HG03025 (cell line): Measurements from ENCODE around the gene RNF208.
A peak's percentile ranks its signal among the peaks of the same experiment; 100 is the strongest.

Source experiments
- ATAC-seq: cut with Tn5 transposase; IDR thresholded peaks from one replicate; pipeline ENCODE4 v1.9.1; 2021; ENCODE audit warnings: mild to moderate bottlenecking, moderate library complexity; ENCODE audit not compliant: unreplicated experiment, low FRiP score

Gene RNF208

GRCh38 chr9:137215196-137215986, 6.6 kb downstream of the RNF208 start:
- no peak for ATAC-seq

- no peak for ATAC-seq
These were observed 7.4 kb downstream of the RNF208 start for GRCh38 chr9:137214620-137215019.

DNA sequence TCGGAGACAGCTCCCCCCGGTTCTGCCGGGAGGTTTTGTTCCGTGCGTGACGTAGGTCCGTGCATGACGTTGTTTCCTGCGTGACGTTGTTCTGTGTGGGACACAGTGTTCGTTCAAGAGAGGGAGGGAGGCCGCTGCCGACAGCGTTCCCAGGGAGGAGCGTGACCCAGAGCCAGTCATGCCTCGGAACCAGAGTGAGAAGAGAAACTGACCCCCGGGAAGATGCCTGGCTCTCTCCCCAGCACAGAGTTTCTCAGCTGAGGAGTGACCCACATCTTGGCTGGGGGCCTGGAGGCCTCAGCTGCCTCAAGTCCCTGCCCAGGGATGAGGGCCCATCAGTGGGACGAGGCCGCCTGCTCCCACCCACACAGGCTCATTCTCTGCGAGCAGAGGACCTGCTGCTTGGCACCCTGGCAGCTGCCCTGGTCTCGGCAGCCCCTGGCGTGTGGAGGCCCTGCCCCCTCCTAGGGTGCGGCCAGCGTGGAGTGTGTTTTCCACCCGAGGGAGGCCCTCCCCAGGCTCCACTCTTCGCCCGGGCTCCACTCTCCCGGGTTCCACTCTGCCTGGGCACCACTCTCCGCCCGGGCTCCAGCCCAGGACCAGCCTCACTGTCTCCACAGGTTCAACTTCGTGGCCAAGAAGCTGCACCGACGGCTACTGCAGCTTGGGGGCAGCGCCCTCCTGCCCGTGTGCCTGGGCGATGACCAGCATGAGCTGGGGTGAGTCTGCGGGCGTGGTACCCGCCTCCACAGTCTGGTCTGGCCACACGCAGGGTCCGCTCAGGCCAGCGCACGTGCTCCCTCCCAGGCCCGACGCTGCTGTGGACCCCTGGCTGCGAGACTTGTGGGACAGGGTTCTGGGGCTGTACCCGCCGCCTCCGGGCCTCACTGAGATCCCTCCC, 8.6 kb downstream of the RNF208 start:
- no peak for ATAC-seq

DNA sequence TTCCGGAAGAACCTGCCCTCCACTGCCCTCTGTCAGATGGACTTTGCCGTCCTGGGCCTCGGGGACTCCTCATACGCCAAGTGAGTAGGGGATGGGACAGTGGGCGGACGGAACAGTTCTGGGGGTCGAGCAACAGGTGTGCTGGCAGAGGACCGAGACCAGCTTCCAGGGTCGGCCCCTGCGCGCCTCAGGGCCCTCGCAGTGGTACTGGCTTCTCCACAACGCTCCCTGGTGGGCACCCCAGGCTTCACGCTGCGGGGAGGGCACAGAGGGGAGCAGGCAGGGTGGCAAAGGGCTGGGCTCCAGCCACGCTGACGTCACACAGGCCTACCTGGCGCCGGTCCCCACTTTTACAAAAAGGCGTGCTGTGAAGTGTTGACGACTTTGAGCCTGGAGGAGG, 9.5 kb downstream of the RNF208 start:
- ATAC-seq, result no peak

- no peak for ATAC-seq
These were observed 10.5 kb downstream of the RNF208 start for GRCh38 chr9:137211532-137211931.

DNA sequence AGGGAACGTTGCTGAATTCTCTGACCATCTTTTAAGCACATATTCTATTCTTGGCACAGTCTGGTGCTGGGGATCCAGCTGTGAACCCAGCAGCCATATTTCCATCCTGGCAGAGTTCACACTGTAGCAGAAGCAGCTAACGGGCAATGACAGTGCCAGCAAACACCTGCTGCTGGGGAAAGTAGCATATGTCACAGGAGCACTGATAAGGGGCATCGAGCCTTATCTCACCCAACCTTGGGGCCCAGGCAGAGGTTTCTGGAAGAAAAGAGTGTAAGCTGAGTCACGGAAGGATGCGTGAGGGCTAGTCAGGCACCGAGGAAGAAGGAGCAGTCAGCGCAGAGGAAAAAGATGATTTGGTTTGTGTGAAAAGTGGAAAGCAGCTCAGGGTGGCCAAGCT, 15.4 kb downstream of the RNF208 start:
- no peak for ATAC-seq

GRCh38 chr9:137205126-137206069, 16.6 kb downstream of the RNF208 start, which contains the start of the genes NDOR1 and TMEM203:
Gene NDOR1 (plus strand): TSS chr9:137205700. CDS start chr9:137205778, 78 bp downstream.
Gene TMEM203 (minus strand): TSS chr9:137205648. CDS start chr9:137205414, 234 bp downstream.
- ATAC-seq, result no peak

- ATAC-seq, result no peak
These were observed 17.3 kb downstream of the RNF208 start for GRCh38 chr9:137204731-137205125.

DNA sequence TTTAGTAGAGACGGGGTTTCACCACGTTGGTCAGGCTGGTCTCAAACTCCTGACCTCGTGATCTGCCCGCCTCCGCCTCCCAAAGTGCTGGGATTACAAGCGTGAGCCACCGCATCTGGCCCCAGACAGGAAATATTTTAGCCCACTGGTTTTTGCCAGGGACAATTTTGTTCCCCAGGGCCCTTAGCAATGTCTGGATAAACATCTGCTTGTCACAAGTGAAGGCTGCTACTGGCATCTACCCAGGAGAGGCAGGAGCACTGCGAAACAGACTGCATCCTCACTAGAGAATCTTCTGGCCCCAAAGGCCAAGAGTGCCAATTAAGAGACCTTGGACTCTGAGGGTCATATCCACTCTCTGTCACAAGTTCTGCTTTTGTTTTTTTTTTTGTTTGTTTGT, 19.1 kb downstream of the RNF208 start:
- no peak for ATAC-seq

DNA sequence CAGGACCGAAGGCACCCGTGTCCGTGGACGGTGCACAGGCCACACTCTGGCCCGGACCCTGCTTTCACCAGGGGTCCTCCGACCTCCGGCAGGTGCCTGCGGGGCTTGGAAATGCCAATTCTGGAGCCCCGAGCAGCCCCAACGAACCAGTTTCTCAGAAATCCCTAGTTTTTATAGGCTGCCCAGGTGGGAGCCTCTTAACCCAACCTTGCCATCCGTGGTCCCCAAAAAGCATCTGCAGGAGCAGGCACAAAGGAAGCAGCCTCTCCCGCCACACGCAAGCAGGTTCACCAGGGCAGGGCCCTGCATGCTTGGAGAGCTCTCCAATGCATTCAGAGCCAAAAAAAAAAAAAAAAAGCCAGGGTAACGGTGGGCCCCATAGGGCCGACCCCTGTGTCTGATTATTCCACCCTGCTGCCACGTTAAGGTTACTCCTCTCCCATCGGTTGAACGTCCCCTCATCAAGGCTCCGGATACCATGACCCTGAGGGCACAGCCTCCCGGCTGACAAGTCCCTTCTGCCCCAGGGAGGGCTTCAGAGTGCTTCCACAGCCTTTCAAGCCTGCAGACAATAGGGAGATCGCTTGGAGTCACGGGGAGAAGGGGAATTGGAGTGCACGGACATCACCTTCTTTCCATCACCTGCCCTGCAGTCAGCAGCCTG, 20.7 kb downstream of the RNF208 start:
- ATAC-seq, result no peak

- ATAC-seq, result peak; percentile 73
These were observed 21.5 kb downstream of the RNF208 start, which contains the start of gene TPRN for GRCh38 chr9:137200311-137201204. Gene TPRN (minus strand): TSS chr9:137200741. CDS start chr9:137200711, 30 bp downstream.

DNA sequence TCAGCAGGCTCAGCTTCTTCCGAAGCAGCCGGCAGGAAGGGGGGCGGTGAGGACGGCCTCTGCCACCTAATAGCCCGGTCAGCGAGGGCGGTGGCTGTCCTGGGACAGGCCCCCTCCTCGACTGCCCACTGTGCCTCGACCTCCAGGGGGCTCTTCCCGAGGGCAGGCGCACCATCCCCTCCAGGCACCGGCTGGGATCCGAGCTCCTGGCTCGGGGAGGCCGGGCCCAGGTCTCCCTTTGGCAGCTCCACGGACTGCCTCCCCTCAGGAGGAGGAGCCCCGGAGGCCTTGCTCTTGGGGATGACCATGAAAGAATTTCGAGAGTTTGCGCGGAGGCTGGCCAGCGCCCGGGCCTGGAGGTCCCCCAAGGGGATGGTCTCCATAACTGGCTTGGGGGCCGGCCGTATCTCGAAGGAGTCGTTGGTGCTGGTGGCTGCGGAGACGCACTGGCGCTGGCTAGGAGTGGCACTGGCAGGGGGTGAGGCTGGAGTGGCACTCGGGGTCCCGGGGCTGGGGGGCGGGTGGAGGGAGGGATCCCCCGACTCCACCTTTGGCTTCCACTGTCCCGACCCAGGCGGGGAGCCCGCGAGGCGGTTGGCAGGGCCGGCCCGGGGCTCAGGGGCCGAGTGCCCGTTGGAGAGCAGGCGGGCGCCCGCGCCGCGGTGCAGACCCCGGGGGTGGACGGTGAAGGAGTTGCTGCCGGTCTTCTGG, 22.5 kb downstream of the RNF208 start:
- no peak for ATAC-seq

DNA sequence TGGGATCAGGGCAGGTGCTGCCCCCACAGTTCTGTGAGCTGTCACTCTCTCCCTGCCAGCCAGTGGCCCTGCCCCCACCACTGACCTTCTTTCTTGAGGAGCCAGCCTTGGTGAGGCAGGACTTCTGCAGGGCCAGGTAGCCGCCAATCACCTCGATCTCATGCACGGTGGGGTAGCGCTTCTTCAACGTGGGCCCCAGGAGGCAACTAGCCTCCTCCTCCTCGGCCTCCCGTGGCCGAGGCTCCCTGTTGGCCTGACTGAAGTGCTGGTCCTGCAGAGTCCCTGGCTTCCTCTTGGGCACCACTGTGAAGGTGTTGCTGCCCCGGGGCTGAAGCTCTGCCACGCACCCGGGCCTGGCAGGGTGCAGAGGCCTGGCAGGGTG, 23.1 kb downstream of the RNF208 start:
- ATAC-seq, result no peak

DNA sequence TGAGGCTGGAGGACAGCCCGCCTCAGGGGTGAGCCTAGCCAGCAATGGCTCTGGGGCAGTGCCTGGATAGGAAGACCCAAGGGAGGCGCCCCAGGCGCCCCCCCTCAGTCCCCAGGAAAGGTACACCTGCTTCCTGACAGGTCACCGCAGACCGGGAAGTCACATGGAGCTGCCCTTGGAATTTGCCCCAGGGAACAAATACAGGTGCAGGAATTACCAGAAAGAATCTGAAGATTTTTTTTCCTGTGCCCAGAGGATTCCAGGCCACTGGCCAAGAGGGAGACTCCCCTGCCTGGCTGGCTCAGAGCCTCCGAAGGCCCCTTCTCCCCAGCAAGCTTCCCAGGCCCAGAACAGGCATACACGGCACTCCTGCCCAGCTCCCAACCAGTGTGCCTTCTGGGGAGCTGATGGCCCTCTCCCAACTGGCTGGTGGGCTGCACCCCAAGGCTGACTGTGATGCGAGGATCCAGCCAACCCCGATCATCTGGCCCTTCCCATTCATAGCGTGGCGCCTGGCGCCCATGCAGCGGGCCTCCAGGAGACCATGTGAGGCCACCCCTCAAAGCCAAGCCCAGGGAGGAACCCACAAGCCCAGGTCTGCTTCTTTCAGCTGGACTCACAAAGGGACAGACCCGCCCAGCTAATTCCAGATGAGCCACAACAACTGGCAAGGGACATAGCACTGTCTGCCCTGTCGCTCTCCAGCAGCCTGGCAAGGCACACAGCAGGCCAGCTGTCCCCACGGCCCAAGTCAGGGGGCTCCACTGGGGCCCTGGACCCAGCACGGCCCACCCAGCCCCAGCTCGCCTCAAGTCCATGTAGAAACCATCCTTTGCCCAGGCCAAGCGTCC, 23.8 kb downstream of the RNF208 start:
- ATAC-seq, result no peak

DNA sequence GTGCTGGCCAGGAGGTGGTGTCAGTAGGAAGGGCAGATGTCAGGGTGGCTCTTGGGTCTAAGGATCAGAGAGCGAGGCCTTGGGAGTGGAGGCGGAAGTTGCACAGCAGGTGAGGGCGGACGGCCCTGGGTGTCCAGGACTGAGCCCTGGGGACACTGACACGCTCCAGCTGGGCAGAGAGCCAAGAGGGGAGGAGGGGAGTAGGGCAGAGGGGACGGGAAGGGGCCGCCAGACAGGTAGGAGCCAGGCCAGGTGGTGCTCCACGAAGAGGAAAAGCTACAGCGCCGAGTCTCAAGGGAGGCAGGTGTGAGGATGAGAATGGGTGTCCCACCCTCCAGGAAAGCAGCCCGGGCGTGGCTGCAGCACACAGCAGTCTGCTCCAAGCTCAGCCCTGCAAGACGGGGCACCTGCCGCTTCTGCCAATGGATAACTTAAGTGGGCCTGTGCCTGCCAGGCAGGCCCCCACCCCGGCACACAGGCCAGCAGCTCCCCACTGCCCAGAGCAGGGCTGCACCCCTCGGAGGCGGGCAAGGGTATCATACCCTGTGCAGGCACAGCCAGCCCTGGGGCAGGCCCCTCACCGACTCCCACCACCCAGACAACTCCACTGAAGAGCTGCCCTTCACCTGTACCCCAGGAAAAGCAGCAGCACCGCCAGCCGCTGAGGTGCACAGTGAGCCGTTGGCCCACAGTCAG, 26.4 kb downstream of the RNF208 start:
- ATAC-seq, result no peak

GRCh38 chr9:137194909-137195308, 27.1 kb downstream of the RNF208 start:
- ATAC-seq, result no peak

DNA sequence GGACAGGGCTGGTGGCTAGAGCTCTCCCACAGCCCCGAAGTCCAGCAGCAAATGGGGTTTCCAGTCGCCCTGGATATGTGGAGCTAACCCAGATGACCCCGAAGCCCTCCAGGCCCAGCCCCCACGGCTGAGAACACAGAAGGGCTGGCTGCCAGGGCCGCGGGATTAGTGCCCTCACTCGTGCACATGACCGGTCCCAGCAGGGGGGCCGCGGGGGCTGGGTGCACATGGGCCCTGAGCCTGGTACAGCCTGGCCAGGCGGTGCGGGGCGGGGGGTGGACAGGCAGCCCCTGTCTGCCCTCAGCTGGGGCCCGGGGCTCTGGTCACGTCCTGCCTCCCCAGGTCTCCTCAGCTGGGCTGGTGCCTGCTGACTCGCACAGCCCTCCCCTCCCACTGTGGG, 27.7 kb downstream of the RNF208 start:
- ATAC-seq, result no peak
